KMS-11 (cell line): Measurements from ENCODE around the gene ST8SIA6.
"Not testable (repeated sequence)": the region's sequence is repeated elsewhere in the genome, so short reads cannot be mapped to it uniquely, and the experiment has no call there.

Source experiments
- H2AFZ ChIP-seq: fragments of 200-600 bp; sonication (generic); 2 replicates; pipeline ENCODE4 v1.6.1; 2016; ENCODE audit warnings: antibody characterized with exemption, mixed run types, low read depth
- H3K27ac ChIP-seq: fragments of 200-600 bp; sonication (generic); 2 replicates; pipeline ENCODE4 v1.6.1; 2016; ENCODE audit warnings: mild to moderate bottlenecking, mixed run types
- H3K27me3 ChIP-seq: fragments of 200-600 bp; sonication (generic); 2 replicates; pipeline ENCODE4 v1.6.1; 2017; ENCODE audit warnings: mild to moderate bottlenecking, low read depth, mixed run types, moderate library complexity; ENCODE audit not compliant: insufficient read depth
- H3K36me3 ChIP-seq: fragments of 200-600 bp; sonication (generic); 2 replicates; pipeline ENCODE4 v1.6.1; 2017; ENCODE audit warnings: mild to moderate bottlenecking, mixed run types; ENCODE audit not compliant: insufficient read depth
- H3K4me1 ChIP-seq: fragments of 200-600 bp; sonication (generic); 2 replicates; pipeline ENCODE4 v1.6.1; 2016; ENCODE audit warnings: mild to moderate bottlenecking, low read depth, mixed run types; ENCODE audit not compliant: poor library complexity, severe bottlenecking
- H3K4me2 ChIP-seq: fragments of 200-600 bp; sonication (generic); 2 replicates; pipeline ENCODE4 v1.7.0; 2016; ENCODE audit warnings: mild to moderate bottlenecking, mixed run types
- H3K4me3 ChIP-seq: fragments of 200-600 bp; sonication (generic); IDR thresholded peaks from 2 replicates; pipeline ENCODE4 v1.6.1; 2017; ENCODE audit warnings: low read depth, low read length, mixed read lengths; ENCODE audit not compliant: insufficient read depth
- H3K79me2 ChIP-seq: fragments of 200-600 bp; sonication (generic); 2 replicates; pipeline ENCODE4 v1.6.1; 2016; ENCODE audit warnings: low read depth, mixed run types; ENCODE audit not compliant: insufficient read depth
- H3K9ac ChIP-seq: fragments of 200-600 bp; sonication (generic); 2 replicates; pipeline ENCODE4 v1.6.1; 2016; ENCODE audit warnings: mild to moderate bottlenecking, mixed run types
- H4K20me1 ChIP-seq: fragments of 200-600 bp; sonication (generic); 2 replicates; pipeline ENCODE4 v1.6.1; 2016; ENCODE audit warnings: mild to moderate bottlenecking, mixed run types; ENCODE audit not compliant: insufficient read depth
- CTCF ChIP-seq: fragments of 200-600 bp; sonication (generic); conservative IDR thresholded peaks from 2 replicates; pipeline ENCODE4 v1.6.1; 2017; ENCODE audit warnings: low read depth, mild to moderate bottlenecking, antibody characterized with exemption, low read length, moderate library complexity, mixed read lengths

ST8SIA6 gene

GRCh38 chr10:17454161-17455014, at the start of gene ST8SIA6:
Gene ST8SIA6, minus strand, starts transcription at chr10:17454595. Its CDS starts 340 bp downstream, at chr10:17454255.
- Histone ChIP-seq H3K4me2 (peak within 1 kb of the TSS; percentile 50; the same call in 1 of the 2 replicates), H3K79me2 (no peaks in the 10 kb centered on the region)

GRCh38 chr10:17503795-17504194, 49.4 kb upstream of the ST8SIA6 start:
- H4K20me1 ChIP-seq: no peaks in the 10 kb centered on the region
- H3K9ac ChIP-seq: no peak overlapping the region
- no peak overlapping the region for H3K4me3 ChIP-seq
- no peak overlapping the region for H2AFZ ChIP-seq
- H3K27me3 ChIP-seq: no peaks in the 10 kb centered on the region
- no peaks in the 10 kb centered on the region for H3K36me3 ChIP-seq
- H3K27ac ChIP-seq: no peak overlapping the region
- H3K79me2 ChIP-seq: no peaks in the 10 kb centered on the region
- no peak overlapping the region for H3K4me2 ChIP-seq
- TF ChIP-seq CTCF: no peak
- H3K4me1 ChIP-seq: no peaks in the 10 kb centered on the region

More at GRCh38 chr10:17454161-17455014, at the start of gene ST8SIA6:
- TF ChIP-seq CTCF: no peak
- no peaks in the 10 kb centered on the region for H3K27me3 ChIP-seq
- H3K36me3 ChIP-seq: no peaks in the 10 kb centered on the region
- 0 out of 2 replicates have a peak within 1 kb of the TSS, but pooled peaks have one; percentile 43 for H2AFZ ChIP-seq
- H3K4me1 ChIP-seq: no peaks in the 10 kb centered on the region
- H4K20me1 ChIP-seq: no peaks in the 10 kb centered on the region
- H3K27ac ChIP-seq: no peak within 1 kb of the TSS
- no peak within 1 kb of the TSS for H3K4me3 ChIP-seq
- H3K9ac ChIP-seq: no peak within 1 kb of the TSS

- Histone ChIP-seq H3K27ac (no peak overlapping the region), H3K27me3 (no peaks in the 10 kb centered on the region), H3K9ac (no peak overlapping the region), H4K20me1 (no peaks in the 10 kb centered on the region), H3K36me3 (no peaks in the 10 kb centered on the region), H3K4me1 (no peaks in the 10 kb centered on the region), H3K79me2 (no peaks in the 10 kb centered on the region), H3K4me2 (no peak overlapping the region), H3K4me3 (no peak overlapping the region), H2AFZ (no peak overlapping the region)
- no peak for TF ChIP-seq CTCF
Measured at GRCh38 chr10:17502814-17503213, 48.4 kb upstream of the ST8SIA6 start.

GRCh38 chr10:17499014-17499413, 44.6 kb upstream of the ST8SIA6 start:
- not testable (repeated sequence) for H3K4me3 ChIP-seq, H3K36me3 ChIP-seq, H3K9ac ChIP-seq, H3K27me3 ChIP-seq, H2AFZ ChIP-seq, H3K27ac ChIP-seq, H3K79me2 ChIP-seq, H3K4me1 ChIP-seq, H3K4me2 ChIP-seq, H4K20me1 ChIP-seq

GRCh38 chr10:17497446-17498030, 43.1 kb upstream of the ST8SIA6 start:
- H2AFZ ChIP-seq: no peak overlapping the region
- no peaks in the 10 kb centered on the region for H3K27me3 ChIP-seq
- no peak overlapping the region for H3K4me3 ChIP-seq
- H3K36me3 ChIP-seq: no peaks in the 10 kb centered on the region
- no peaks in the 10 kb centered on the region for H3K4me1 ChIP-seq
- no peak overlapping the region for H3K27ac ChIP-seq
- no peaks in the 10 kb centered on the region for H4K20me1 ChIP-seq
- no peak overlapping the region for H3K4me2 ChIP-seq
- no peak overlapping the region for H3K9ac ChIP-seq
- no peaks in the 10 kb centered on the region for H3K79me2 ChIP-seq
- no peak for TF ChIP-seq CTCF
